ENCODE data around the gene FOXO3B.
"Not testable (repeated sequence)": the region's sequence is repeated elsewhere in the genome, so short reads cannot be mapped to it uniquely, and the experiment has no call there.

The FOXO3B gene

DNA sequence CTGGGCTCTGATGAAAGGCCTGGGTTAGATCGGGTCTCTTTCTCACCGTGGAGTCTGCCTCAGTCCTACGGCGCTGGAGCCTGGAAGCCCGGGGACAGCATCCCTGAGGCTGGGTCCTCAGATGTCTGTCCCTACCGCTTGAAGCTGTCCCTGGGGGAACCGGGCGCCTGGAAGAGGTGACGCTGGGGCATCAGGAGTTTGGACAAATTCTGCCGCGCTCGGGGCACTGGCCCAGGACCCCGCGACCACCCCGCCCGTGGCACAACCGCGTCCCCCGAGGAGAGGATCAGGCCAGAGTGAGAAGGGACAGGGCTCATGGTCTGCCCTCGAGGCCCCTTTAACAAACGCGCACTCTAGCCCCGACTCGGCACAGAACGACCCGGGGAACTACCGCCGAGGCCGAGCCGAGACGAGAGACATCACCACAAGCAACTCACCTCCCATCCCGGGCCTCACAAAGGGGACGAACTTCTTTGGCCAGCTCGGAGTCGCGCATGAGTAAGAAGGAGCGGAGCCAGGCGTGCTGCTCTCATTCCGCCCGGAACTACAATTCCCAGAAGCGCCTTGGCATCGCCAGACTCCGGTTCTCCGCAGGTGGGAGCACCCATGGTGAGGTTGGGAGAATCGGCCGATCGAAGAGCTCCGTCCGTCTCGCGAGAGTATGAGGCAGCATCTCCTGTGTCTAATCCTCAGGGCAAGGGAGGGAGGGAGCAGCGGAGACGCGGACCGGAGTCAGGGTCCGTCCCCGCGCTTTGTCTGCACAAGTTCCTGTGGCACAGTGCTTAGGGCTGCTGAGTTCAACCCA lies at the start of gene FOXO3B:
TSS of gene FOXO3B (minus strand) at position 548 of the 805 bp plus-strand sequence. CDS start 663 bp downstream, outside the sequence.
- peak; percentile 57 for DNase-seq

GRCh38 chr17:18723509-18723908 lies 41.4 kb upstream of the FOXO3B start:
- not testable (repeated sequence) for DNase-seq

- DNase-seq: not testable (repeated sequence)
These were observed 40.5 kb upstream of the FOXO3B start for GRCh38 chr17:18722612-18723011.

- not testable (repeated sequence) for DNase-seq
These were observed 39.8 kb upstream of the FOXO3B start for GRCh38 chr17:18721775-18722547.

- not testable (repeated sequence) for DNase-seq
These were observed 37.5 kb upstream of the FOXO3B start for GRCh38 chr17:18719428-18720110.

GRCh38 chr17:18718643-18719427 lies 36.7 kb upstream of the FOXO3B start:
- DNase-seq: not testable (repeated sequence)

DNA sequence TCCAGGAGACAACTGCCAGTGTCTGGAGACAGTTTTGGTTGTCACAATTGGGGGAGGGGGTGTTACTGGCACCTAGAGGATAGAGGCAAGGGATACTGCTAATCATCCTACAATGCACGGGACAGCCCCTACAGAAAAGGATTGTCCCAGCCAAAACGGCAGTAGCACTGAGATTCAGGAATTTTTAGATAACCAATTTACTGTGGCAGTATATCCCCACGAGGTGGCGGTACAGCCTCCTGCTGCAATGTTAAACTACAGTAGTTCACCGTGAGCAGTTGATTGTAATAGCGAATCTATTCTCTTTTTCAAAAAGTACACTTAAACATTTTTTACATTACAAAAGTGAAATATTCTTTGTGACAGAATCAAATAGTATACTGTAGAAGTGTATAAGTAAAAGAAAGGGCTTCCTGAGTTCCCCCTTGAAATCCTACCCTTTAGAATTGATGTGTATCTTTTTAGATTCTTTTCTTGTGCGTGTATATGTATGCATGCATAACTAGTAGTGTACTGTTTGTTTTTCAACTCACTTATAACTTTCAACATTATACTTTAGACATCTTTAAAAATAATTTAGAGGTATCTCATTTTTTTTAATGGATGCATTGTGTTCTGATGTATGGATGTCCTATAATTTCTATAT lies 30.4 kb upstream of the FOXO3B start:
- DNase-seq: peak; percentile 63

DNA sequence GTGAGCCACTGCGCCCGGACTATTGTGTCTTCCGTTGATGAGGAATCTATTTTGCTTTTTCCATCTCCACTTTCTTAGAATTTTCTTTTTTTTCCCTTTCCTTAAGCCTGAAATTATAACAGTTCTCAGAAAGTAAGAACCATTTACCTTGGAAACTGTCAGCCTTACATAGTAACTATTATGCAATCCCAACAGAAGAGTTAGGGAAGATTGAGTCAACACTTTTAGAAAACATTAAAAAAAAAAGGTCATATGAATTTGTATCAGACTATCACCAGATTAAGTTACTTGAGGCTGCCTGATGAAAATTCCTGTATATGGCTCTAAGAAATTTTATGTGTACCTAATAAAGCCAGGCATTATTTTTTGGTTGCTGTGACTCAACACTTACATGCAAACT lies 26.1 kb upstream of the FOXO3B start:
- peak; percentile 42 for DNase-seq

DNA sequence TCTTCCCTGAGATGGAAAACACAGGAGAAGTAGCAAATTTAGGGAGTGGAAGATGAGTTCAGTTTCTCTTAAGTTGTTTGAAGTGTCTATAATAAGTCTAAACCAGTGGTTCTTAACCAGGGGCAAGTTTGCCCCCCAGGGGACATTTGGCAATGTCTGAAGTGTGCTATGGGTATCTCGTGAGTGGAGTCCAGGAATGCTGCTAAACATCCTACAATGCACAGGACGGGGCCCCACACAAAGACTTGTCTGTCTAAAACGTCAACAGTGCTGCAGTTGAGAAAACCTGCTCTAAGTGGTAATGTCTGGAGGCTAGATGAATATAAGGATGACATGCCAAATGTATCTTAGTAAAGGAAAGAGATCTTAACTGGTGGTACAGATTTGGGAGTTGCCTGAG lies 23.8 kb upstream of the FOXO3B start:
- not testable (repeated sequence) for DNase-seq

- DNase-seq: not testable (repeated sequence)
These were observed 16.5 kb upstream of the FOXO3B start for GRCh38 chr17:18698473-18699103.

GRCh38 chr17:18695143-18695542 lies 13.0 kb upstream of the FOXO3B start:
- DNase-seq: not testable (repeated sequence)

DNA sequence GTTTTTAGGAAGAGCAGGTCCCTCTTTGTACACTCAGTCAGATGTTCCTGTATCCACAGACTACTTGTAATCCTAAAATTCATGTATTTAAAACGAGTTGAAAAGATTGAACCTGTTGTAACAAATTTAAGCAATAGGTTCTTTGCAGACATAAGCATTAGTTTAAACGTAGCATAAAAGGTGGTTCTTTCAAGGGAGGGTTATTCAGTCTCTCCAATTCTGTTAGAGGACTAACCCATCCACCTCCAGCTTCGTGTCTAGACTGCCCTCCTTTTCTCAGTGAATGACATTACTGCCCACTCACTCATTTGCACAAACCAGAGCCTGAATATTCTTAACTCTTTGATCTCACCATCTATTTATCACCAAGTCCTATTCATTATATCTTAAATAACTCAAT lies 554 bp upstream of the FOXO3B start:
- DNase-seq: not testable (repeated sequence)

- DNase-seq: not testable (repeated sequence)
These were observed 4.7 kb downstream of the FOXO3B start for GRCh38 chr17:18677381-18677780.

GRCh38 chr17:18676928-18677327 lies 5.2 kb downstream of the FOXO3B start:
- DNase-seq: not testable (repeated sequence)

DNA sequence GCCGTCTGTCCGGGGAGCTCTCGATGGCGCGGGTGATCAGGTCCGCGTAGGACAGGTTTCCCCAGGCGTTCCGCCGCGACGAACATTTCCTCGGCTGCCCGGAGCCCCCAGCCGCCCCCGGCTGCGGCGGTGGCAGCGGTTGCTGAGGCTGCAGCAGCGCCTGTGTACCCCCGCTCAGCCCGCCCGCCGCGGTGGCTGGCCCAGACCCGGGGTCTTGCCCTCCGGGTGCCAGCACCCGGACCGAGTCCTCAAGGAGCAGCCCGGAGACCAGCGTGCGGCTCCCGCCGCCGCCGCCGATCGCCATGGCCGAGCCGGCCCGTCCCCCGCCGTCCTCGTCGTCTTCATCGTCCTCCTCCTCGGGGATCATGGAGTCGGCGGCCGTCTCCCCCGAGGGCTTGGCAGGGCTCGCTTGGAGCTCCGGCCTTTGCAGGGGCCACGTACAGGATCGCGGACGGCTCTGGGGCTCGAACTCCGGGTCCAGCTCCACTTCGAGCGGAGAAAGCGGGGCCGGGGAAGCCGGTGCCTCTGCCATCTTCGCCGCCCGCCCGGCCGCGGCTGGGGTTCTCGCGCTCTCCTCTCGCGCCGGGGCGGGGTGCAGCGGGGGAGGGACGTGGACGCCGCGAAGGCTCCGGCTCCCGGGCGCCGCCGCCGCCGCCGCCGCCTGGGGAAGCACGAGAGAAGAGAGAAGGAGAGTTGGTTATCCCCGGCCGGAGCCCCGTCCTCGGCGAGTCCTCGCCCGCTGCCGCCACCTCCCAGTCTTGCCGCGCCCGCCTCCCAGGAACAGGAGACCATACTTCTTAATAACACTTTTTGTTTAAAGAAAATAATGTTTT lies 9.5 kb downstream of the FOXO3B start:
- DNase-seq: not testable (repeated sequence)

DNA sequence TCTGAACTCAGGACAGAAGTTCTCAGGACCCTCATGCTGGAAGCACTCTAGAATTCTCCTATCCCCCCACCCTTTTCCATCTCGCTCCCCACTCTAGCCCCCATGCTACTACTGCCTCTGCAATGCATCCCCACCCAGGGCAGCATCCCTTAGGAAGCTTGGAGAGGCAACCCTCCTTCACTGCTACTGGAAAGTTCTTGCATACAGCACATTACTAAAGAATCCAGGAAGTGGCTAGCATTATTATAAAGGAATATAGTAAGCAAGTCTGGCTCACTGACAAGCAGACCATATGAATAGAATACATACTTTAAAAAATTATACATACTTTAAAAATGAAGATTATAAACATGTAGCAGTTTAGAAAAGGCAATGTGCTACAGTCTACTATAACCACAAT lies 13.5 kb downstream of the FOXO3B start:
- DNase-seq: not testable (repeated sequence)

- not testable (repeated sequence) for DNase-seq
These were observed 14.6 kb downstream of the FOXO3B start for GRCh38 chr17:18667535-18667934.

DNA sequence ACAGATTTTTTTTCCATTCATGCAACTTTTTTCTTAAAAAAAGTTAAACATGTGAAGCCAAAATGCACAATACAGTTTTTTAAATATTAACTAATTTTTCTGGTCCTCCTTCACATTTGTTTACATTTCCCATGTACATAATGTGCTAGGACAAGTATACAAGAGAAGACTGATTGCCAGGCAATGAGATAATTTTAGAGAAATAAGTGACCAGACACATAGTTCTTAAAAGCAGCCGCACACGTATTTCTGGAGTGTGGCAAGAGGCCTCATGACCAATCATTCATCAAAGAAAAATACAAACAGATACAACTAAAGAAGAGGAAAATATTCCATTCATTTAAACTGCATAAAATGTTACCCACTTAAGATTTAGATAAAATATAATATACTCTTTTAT lies 15.8 kb downstream of the FOXO3B start:
- not testable (repeated sequence) for DNase-seq

DNA sequence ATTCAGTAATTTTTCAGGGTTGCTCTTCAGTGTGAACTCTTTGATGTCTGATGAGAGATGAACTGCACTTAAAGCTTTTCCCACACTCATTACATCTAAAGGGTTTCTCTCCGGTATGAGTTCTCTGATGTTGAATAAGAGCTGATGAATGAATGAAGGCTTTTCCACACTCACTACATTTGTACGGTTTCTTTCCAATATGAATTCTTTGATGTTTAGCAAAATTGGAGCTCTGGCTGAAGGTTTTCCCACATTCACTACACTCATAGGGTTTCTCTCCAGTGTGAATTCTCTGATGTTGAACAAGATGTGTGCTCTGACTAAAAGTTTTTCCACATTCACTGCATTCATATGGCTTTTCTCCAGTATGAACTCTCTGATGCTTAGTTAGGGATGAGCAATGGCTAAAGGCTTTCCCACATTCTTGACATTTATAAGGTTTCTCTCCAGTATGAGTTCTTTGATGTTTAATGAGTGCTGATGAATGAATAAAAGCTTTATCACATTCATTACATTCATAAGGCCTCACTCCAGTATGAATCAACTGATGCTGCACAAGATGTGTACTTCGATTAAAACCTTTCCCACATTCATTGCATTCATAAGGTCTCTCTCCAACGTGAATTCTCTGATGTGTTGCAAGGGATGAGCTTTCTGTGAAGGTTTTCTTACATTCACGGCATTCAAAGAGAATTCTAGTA lies 20.0 kb downstream of the FOXO3B start:
- DNase-seq: not testable (repeated sequence)

GRCh38 chr17:18650094-18650493 lies 32.0 kb downstream of the FOXO3B start:
- DNase-seq: not testable (repeated sequence)

Data from OCI-M1 (cell line).